ENCODE measurements around the gene LSM14B.

LSM14B gene

GRCh38 chr20:62165762-62166399, 43.6 kb downstream of the LSM14B start:
- no peak for TF ChIP-seq CTCF (IDR thresholded peaks at IDR 0.05; ENCODE audit: insufficient read depth, low read length, missing control alignments)
- no peak for DNase-seq (ENCODE audit: low read depth, low spot score)
- H3K4me3 ChIP-seq (ENCODE audit: low read depth, low read length) = no peak overlapping the region
- ChIA-PET CTCF (interaction anchor here (1.1 to 1.4 kb wide), 2 partner anchors 9 to 21 kb away, joined by 3 to 6 read pairs; no protein-coding TSS in a partner anchor), POLR2A (no interaction called here)

DNA sequence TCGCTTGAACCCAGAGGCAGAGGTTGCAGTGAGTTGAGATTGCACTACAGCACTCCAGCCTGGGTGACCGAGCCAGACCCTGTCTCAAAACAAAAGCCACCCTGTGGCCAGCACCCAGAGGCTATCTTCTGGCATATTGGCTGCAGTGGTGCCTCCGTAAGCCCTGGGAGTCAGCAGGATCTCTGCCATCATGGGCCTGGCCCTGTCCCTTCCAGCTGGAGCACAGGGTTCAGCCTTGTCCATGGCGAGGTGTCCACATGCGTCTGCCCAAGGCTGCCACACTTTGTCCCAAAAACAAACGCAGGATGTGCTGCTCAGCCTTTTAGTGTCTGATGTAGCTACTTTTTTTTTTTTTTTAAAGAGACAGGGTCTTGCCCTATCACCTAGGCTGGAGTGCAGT, 45.2 kb downstream of the LSM14B start:
- no peak for DNase-seq (ENCODE audit: low read depth, low spot score)
- no peak overlapping the region for H3K4me3 ChIP-seq (ENCODE audit: low read depth, low read length)
- no peak for TF ChIP-seq CTCF (IDR thresholded peaks at IDR 0.05; ENCODE audit: insufficient read depth, low read length, missing control alignments)
- ChIA-PET POLR2A (no interaction called here), CTCF (interaction anchor here (1.1 to 1.4 kb wide), 4 partner anchors 11 to 157 kb away, joined by 3 to 6 read pairs (median 4); no protein-coding TSS in a partner anchor)

DNA sequence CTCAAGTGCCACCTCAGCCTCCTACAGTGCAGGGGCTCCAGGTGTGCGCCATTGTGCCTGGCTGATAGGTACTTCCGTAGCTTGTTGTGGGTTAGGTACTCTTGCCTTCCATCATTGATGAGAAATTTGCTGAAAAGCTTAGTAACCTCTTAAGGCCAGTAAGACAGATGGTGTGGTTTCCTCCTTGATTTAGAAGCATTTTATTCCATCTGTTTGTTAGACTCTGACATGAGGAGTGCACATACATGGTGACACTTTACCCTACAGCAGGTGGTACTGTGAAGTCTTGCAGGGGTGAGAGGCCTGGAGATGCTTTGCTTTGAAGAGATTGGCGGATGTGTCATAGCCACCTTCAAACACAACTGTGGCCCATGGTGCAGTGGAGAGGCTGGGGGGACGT, 45.8 kb downstream of the LSM14B start:
- TF ChIP-seq CTCF (IDR thresholded peaks at IDR 0.05; ENCODE audit: insufficient read depth, low read length, missing control alignments) = no peak
- no peak overlapping the region for H3K4me3 ChIP-seq (ENCODE audit: low read depth, low read length)
- CTCF ChIA-PET = interaction anchor here (1.1 to 1.4 kb wide), 2 partner anchors 142 to 157 kb away, joined by 3 to 6 read pairs; no protein-coding TSS in a partner anchor
- no peak for DNase-seq (ENCODE audit: low read depth, low spot score)
- POLR2A ChIA-PET = no interaction called here

- ChIA-PET CTCF (no interaction called here), POLR2A (no interaction called here)
- TF ChIP-seq CTCF (IDR thresholded peaks at IDR 0.05; ENCODE audit: insufficient read depth, low read length, missing control alignments) = no peak
- no peak for DNase-seq (ENCODE audit: low read depth, low spot score)
- H3K4me3 ChIP-seq (ENCODE audit: low read depth, low read length) = no peak overlapping the region
Observed at GRCh38 chr20:62168890-62169435, 46.7 kb downstream of the LSM14B start.

- no peak for TF ChIP-seq CTCF (IDR thresholded peaks at IDR 0.05; ENCODE audit: insufficient read depth, low read length, missing control alignments)
- ChIA-PET POLR2A (no interaction called here), CTCF (interaction anchor here (1.4 kb wide), 1 partner anchor 14 kb away, joined by 4 read pairs; no protein-coding TSS in a partner anchor)
- no peak overlapping the region for H3K4me3 ChIP-seq (ENCODE audit: low read depth, low read length)
- DNase-seq (ENCODE audit: low read depth, low spot score) = no peak
Observed at GRCh38 chr20:62170536-62170935, 48.3 kb downstream of the LSM14B start.

- no peak overlapping the region for H3K4me3 ChIP-seq (ENCODE audit: low read depth, low read length)
- no peak for DNase-seq (ENCODE audit: low read depth, low spot score)
- no peak for TF ChIP-seq CTCF (IDR thresholded peaks at IDR 0.05; ENCODE audit: insufficient read depth, low read length, missing control alignments)
- CTCF ChIA-PET = interaction anchor here (1.0 to 1.6 kb wide), 3 partner anchors 15 to 239 kb away, joined by 3 to 4 read pairs (median 3); no protein-coding TSS in a partner anchor
- POLR2A ChIA-PET = no interaction called here
Observed at GRCh38 chr20:62171245-62171644, 49.0 kb downstream of the LSM14B start.
